ENCODE data around the gene RHBDD1.

The RHBDD1 gene

GRCh38 chr2:226887940-226888339 lies 52.1 kb downstream of the RHBDD1 start:
- no peak for DNase-seq

- no peak for DNase-seq
Measured at GRCh38 chr2:226888378-226888965, 52.6 kb downstream of the RHBDD1 start.

- DNase-seq, result no peak
Measured at GRCh38 chr2:226888971-226889370, 53.1 kb downstream of the RHBDD1 start.

GRCh38 chr2:226890286-226890685 lies 54.4 kb downstream of the RHBDD1 start:
- no peak for DNase-seq

GRCh38 chr2:226891780-226892590 lies 56.1 kb downstream of the RHBDD1 start:
- DNase-seq, result no peak

GRCh38 chr2:226892729-226893128 lies 56.9 kb downstream of the RHBDD1 start:
- no peak for DNase-seq

- DNase-seq, result no peak
Measured at GRCh38 chr2:226893216-226893615, 57.4 kb downstream of the RHBDD1 start.

GRCh38 chr2:226894752-226895151 lies 58.9 kb downstream of the RHBDD1 start:
- DNase-seq, result no peak

- DNase-seq, result no peak
Measured at GRCh38 chr2:226895579-226895978, 59.7 kb downstream of the RHBDD1 start.

GRCh38 chr2:226898121-226898520 lies 62.3 kb downstream of the RHBDD1 start:
- no peak for DNase-seq

- DNase-seq, result no peak
Measured at GRCh38 chr2:226898897-226899296, 63.0 kb downstream of the RHBDD1 start.

GRCh38 chr2:226902041-226902966 lies 66.5 kb downstream of the RHBDD1 start:
- peak in 1 of 5 experiments; percentile 10 for DNase-seq

GRCh38 chr2:226903179-226903578 lies 67.3 kb downstream of the RHBDD1 start:
- DNase-seq, result no peak

GRCh38 chr2:226904592-226904991 lies 68.7 kb downstream of the RHBDD1 start:
- peak in 1 of 5 experiments; percentile 8 for DNase-seq

- no peak for DNase-seq
Measured at GRCh38 chr2:226905718-226906117, 69.9 kb downstream of the RHBDD1 start.

- no peak for DNase-seq
Measured at GRCh38 chr2:226906163-226906693, 70.4 kb downstream of the RHBDD1 start.

GRCh38 chr2:226909126-226909525 lies 73.3 kb downstream of the RHBDD1 start:
- DNase-seq, result no peak

GRCh38 chr2:226909836-226910235 lies 74.0 kb downstream of the RHBDD1 start:
- no peak for DNase-seq

GRCh38 chr2:226910384-226910783 lies 74.5 kb downstream of the RHBDD1 start:
- DNase-seq, result no peak

GRCh38 chr2:226911932-226912331 lies 76.1 kb downstream of the RHBDD1 start:
- DNase-seq, result peak in 1 of 5 experiments; percentile 25

- DNase-seq, result no peak
Measured at GRCh38 chr2:226913641-226914040, 77.8 kb downstream of the RHBDD1 start.

GRCh38 chr2:226915846-226916360 lies 80.0 kb downstream of the RHBDD1 start:
- DNase-seq, result no peak

GRCh38 chr2:226916669-226917068 lies 80.8 kb downstream of the RHBDD1 start:
- no peak for DNase-seq

Measured in T-helper 2 cell (primary cell).